Muscle layer of duodenum (tissue), 2 donors: ENCODE measurements around the gene RFTN1.

Experiments
- H3K27ac ChIP-seq: one replicate; pipeline ENCODE4 v1.7.0; 2013; ENCODE audit warnings: mild to moderate bottlenecking, low read length
- H3K27me3 ChIP-seq: one replicate; pipeline ENCODE4 v1.7.0; 2013; ENCODE audit warnings: low read depth, mild to moderate bottlenecking, control low read depth, low read length
- H3K36me3 ChIP-seq, 2 donors: one replicate each; pipeline ENCODE4 v1.7.0; 2013; ENCODE audit warnings: low read length in 2 of 2, control low read depth in 1 of 2, mild to moderate bottlenecking in 1 of 2; ENCODE audit not compliant: insufficient read depth in 2 of 2, control insufficient read depth in 1 of 2
- H3K4me1 ChIP-seq, 2 donors: one replicate each; pipeline ENCODE4 v1.7.0; 2013; ENCODE audit warnings: low read length in 2 of 2, mild to moderate bottlenecking in 2 of 2, control low read depth in 1 of 2, moderate library complexity in 1 of 2; ENCODE audit not compliant: insufficient read depth in 2 of 2, control insufficient read depth in 1 of 2
- H3K4me3 ChIP-seq, 2 donors: one replicate each; pipeline ENCODE4 v1.7.0; 2013; ENCODE audit warnings: low read length in 2 of 2, low read depth in 1 of 2, mild to moderate bottlenecking in 1 of 2
- H3K9me3 ChIP-seq, 2 donors: one replicate each; pipeline ENCODE4 v1.7.0; 2013; ENCODE audit warnings: low read length in 2 of 2, control low read depth in 1 of 2, mild to moderate bottlenecking in 1 of 2; ENCODE audit not compliant: control insufficient read depth in 1 of 2
- donor health status: healthy.

Gene RFTN1

DNA sequence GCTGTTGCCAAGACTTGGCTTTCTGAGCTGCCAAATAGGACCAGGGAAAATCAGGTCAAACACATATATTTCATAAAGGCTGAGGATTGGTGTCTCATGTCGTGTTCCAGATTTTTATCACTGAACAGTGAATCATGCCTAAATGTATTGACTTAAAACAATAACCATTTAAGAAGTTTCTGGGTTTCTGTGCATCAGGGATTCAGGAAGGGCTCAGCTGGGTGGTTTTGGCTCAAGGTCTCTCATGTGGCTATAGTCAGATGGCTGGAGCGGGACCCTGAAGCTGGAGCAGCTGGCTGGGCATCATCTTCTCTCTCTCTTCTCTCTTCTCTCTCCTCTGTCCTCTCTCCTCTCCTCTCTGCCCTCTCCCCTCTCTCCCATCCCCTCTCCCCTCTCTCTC lies 10.7 kb upstream of the RFTN1 start:
- no peak overlapping the region for H3K27ac ChIP-seq
- peaks cover 0 to 9% of the 10 kb centered on the region in 2 donors for H3K9me3 ChIP-seq
- H3K4me1 ChIP-seq: no peaks in the 10 kb centered on the region
- H3K36me3 ChIP-seq: no peaks in the 10 kb centered on the region
- no peaks in the 10 kb centered on the region for H3K27me3 ChIP-seq
- no peak overlapping the region for H3K4me3 ChIP-seq

DNA sequence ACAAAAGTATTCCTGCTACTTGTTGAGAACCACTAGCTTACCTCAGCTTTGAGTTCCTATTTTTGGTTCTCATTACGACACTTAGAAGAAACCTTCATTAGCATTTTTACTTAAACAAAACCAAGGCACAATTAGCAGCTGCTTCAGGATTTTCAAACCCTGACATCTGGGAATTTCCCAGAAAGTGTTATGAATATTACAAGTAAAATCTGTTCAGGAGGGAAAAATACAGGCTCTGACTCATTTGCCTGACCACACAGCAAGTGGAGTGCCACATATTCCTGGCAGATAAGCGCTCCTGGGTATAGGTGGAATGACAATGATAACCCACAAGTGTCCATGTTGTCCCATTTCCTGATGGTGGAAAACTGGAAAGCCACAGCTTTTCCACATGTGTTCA lies 10.3 kb upstream of the RFTN1 start:
- no peaks in the 10 kb centered on the region for H3K36me3 ChIP-seq
- no peak overlapping the region for H3K27ac ChIP-seq
- H3K27me3 ChIP-seq: no peaks in the 10 kb centered on the region
- no peak overlapping the region for H3K4me3 ChIP-seq
- peaks cover 0 to 9% of the 10 kb centered on the region in 2 donors for H3K9me3 ChIP-seq
- H3K4me1 ChIP-seq: no peaks in the 10 kb centered on the region

DNA sequence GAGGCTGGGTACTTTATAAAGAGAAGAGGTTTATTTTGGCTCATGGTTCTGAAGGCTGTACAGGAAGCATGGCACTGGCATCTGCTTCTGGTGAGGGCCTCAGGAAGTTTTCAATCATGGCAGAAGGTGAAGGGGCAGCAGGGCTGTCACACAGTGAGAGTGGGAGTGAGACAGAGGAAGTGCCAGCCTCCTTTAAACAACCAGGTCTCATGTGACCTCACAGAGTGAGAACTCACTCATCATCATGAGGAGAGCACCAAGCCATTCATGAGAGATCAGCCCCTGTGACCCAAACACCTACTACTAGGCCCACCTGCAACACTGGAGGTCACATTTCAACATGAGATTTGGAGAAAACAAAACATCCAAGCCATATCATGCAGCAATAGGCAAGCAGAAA lies 9.3 kb upstream of the RFTN1 start:
- Histone ChIP-seq H3K9me3 (peaks cover 0 to 9% of the 10 kb centered on the region in 2 donors), H3K27ac (no peak overlapping the region), H3K36me3 (no peaks in the 10 kb centered on the region), H3K4me3 (no peak overlapping the region), H3K4me1 (no peaks in the 10 kb centered on the region), H3K27me3 (no peaks in the 10 kb centered on the region)

DNA sequence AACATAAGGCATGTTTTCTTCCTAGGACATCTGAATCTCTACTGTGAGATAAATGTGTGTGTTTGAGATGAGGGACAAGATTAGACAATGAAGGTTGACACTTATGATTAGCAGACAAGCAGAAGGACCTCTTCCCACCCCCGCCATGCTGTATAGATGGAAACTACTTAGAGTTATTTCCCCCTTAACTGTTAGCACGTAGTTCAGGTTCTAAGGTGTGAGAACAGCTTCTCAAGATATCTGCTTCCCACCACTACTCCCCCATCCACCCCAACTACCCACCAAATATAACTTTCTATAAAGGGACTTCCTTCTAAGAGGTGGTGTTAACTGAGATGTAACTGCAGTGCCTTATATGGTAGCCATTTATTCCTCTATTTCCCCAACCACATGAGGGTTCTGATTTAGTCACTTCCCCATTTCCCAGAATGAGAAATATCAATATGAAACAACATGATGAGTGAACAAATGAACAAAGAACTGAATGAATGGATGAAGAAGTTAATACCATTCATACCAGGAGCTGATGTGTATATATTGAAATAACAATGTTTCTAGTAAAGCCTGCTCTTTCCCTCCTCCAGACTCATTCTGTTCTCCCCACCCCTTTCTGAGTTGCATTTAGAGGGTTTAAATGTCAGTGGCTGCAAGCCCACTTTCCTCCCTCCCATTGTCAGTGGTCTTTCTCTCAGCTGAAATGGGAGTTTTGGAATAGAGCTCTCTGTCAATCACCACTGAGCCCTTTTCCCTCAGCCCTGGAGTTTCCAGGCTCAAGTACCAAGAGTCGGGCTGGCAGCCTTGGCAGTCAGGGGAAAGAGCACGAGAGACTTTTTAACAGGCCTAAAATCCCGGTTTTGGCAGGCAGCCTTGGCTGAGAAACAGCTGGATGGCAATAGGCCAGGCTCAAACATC lies 7.7 kb upstream of the RFTN1 start:
- Histone ChIP-seq H3K4me3 (no peak overlapping the region), H3K27ac (no peak overlapping the region), H3K27me3 (no peaks in the 10 kb centered on the region), H3K4me1 (no peaks in the 10 kb centered on the region), H3K9me3 (peaks cover 0 to 9% of the 10 kb centered on the region in 2 donors), H3K36me3 (no peaks in the 10 kb centered on the region)

DNA sequence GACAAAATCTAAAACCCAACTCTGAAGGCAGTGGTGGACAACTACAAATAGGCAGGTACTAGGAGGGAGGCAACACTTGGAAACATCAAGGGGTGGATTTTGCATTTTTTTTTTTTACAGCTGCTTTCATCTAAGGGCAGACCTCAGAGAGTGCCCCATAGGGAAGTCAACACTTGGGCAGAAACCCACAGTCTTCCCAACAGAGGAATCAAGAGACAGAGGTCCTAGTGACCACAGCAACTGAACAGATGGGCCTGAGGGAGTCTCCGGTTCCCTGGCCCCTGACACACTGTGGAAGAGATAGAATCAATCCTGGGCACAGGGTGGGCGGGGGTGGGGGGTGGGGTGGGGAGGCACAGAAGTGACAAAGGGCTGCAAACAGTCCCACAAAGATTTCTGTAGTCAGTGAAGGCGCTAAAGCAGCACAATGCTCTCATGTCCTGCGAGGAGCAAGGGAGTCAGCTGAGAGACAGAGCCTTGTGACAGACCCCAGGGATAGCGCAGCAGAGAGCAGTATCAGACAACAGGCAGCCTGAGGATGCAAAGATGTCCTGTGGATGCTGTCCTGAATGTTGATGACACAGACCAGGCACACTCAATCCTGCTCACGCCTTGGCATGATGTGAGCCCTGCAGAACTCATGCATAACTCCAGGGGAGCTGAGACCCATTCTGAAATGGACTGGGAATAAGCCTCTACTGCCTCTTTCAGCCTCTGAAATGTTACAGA lies 6.9 kb upstream of the RFTN1 start:
- Histone ChIP-seq H3K4me3 (no peak overlapping the region), H3K9me3 (peaks cover 0 to 9% of the 10 kb centered on the region in 2 donors), H3K36me3 (no peaks in the 10 kb centered on the region), H3K27me3 (no peaks in the 10 kb centered on the region), H3K4me1 (no peaks in the 10 kb centered on the region), H3K27ac (no peak overlapping the region)

DNA sequence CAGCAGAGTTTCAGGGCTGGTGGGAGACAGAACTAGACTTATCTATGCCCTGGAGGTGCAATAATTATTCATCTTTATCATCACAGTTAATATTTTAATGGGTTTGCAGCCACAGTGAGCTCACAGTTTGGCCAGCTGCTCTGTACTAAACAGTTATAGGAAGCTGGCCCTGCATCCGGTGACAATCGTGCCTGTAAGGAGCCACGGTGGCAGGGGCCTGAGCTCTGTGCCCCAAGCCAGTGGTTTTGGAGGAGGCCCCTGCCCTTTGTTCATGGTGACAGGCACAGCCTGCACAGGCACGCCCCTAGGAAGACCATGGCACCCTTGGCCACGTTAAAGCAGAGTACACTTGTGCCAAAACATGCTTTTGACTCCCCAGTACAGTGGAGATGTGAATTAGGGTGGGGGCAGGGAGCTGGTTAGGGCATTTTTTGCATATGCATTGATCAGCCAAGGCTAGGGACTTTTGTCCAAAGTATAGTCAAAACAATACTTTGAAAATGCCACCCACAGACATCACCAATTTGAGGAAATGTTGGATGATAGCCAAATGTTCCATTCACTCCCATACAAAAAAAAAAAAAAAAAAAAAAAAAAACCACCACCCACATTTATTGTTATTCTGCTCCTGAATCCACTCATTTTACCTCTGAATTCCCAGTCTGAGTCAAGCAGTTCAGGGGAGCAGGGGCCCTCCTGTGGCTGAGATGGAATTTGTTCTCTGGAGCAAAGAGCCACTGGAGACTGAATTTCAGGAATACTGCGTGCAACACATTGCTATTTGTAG lies 3.4 kb upstream of the RFTN1 start:
- H3K27ac ChIP-seq: no peak overlapping the region
- no peak overlapping the region for H3K4me3 ChIP-seq
- H3K27me3 ChIP-seq: no peaks in the 10 kb centered on the region
- H3K9me3 ChIP-seq: no peaks in the 10 kb centered on the region
- peaks cover 0 to 11% of the 10 kb centered on the region in 2 donors for H3K4me1 ChIP-seq
- H3K36me3 ChIP-seq: no peaks in the 10 kb centered on the region

DNA sequence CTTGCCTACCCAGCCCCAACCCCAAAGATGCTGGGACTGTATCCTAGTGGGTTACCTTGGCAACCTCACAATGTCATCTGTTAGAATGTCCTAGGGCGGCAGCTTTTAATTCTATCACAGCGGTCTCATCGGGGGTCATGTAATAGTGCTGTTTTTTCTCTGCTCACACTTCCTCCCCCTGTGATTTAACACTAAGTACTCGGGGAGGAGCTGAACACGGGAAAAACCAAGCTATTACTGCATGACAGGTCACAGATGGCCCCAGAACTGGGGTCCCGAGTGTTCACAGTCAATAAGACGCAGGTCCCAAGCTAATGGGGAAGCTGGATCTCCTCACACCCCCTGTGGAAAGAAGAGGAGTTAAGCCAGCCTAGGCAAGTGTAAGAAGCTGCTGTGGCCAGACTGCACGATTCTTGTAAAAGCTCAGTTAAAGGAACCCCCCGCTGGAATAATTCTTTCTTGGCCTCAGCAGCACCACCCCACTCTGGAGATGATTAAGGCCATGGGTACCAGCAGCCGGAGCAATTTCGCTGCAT lies 2.5 kb upstream of the RFTN1 start:
- no peaks in the 10 kb centered on the region for H3K27me3 ChIP-seq
- no peak overlapping the region for H3K4me3 ChIP-seq
- H3K9me3 ChIP-seq: no peaks in the 10 kb centered on the region
- H3K27ac ChIP-seq: no peak overlapping the region
- peaks cover 1 to 16% of the 10 kb centered on the region in 2 donors for H3K4me1 ChIP-seq
- no peaks in the 10 kb centered on the region for H3K36me3 ChIP-seq

DNA sequence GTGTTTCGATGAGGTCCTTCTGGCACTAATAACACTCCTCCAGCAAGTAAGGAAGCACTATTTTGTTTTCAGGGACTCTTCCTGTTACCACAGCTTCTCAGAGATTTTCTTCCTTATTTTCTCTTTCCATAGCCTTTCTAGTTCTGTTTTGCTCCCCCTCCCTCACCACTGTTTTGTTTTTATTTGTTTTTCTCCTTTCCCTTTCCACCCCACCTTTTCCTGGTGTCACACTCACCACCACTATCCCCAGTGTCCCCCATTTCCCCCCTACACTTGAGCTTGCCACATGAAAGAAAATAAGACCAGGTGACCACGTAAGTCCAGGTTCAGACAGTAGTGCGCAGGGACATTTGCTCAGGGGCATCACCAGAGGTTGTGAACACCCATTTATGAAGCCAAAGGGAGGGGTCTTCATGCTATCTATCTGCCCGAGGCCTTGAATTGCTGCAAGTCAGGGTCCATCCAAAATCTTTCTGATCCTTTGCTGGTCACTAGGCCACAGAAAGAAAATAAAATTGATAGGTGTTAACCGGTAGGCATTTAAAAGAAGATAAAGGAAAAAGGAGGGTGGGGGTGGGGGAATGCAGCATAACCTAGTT lies 1.4 kb upstream of the RFTN1 start:
- Histone ChIP-seq H3K4me1 (peaks cover 4 to 16% of the 10 kb centered on the region in 2 donors), H3K4me3 (no peak overlapping the region), H3K36me3 (no peaks in the 10 kb centered on the region), H3K27ac (no peak overlapping the region), H3K9me3 (no peaks in the 10 kb centered on the region), H3K27me3 (no peaks in the 10 kb centered on the region)

DNA sequence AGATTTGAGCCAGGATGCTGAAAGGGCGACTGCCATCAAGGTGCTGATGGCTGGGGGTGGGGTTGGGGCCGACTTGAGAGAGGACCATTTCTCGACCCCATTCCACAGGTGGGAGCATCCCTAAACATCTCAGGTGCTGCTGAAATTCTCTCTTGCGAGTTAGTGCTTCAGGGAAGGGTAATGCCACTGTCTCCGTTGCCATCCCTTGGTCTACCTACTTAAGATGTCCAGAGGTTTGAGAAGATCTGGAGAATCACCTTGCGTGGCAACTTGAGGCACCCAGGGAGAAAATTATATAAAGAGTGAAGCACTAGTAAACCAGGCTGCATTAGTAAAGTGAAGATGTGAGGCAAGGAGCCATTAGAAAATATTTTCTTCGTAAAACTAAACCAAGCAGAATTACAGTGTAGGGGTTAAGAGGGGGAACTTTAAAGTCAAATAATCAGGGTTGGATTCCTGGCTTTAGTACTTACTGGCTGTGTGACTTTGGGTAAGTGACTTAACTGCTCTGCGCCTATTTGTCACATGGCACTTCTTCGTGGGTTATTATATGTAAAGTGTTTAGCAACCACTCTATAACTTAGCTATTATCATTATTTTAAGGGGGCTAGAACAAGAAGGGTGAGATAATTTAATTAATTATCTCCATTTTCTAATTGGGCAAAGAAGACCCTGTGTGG lies 662 bp upstream of the RFTN1 start:
- no peaks in the 10 kb centered on the region for H3K9me3 ChIP-seq

DNA sequence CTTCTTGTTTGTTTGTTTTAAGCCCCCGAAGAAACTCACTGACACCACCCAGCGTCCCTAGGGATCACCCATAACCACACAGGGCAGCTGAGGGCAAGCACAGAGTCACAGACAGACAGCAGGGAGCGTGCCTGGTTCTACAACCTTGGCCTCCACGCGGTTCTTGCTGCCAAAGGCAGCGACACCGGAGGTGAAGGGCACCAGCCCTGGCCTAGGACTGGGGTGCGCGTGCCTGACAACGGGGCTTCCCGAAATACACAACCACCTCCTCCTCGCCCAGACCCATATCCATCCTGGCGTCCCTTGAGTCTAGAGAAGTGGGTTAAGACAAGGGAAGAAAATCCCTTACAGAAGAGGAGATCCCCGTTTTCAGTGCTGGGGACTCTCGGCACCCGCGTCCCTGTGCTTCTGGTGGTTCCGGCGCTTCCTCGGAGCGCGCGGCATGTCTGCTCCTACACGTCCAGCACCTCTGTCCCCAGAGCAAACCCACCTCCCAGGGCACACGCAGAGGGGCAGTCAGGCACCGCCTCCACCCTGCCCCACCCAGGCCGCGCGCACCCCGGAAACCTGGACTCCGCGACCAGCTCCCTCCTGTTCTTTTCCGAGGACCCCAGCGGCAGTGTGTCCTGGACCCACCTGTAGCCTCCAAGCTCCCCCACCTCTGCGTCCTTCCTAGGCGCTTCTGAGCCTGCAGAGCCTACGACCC lies 911 bp downstream of the RFTN1 start:
- Histone ChIP-seq H3K27ac (peak overlapping the region; percentile 53), H3K27me3 (no peaks in the 10 kb centered on the region), H3K4me1 (peaks cover 12 to 19% of the 10 kb centered on the region in 2 donors)

More for the DNA sequence above, 662 bp upstream of the RFTN1 start:
- Histone ChIP-seq H3K27ac (peak overlapping the region; percentile 43), H3K27me3 (no peaks in the 10 kb centered on the region), H3K36me3 (no peaks in the 10 kb centered on the region), H3K4me3 (peak overlapping the region; percentile 42 to 82), H3K4me1 (peaks cover 4 to 19% of the 10 kb centered on the region in 2 donors)

More for the DNA sequence above, 911 bp downstream of the RFTN1 start:
- Histone ChIP-seq H3K9me3 (no peaks in the 10 kb centered on the region), H3K36me3 (no peaks in the 10 kb centered on the region), H3K4me3 (peak overlapping the region; percentile 68 to 82)
